H9 (cell line): Measurements from ENCODE around the gene CCNJL. TPM values are rescaled to one million over a fixed set of nuclear protein-coding genes. Genes with fewer than 3 reads are reported as not detected.

Experiments
- DNase-seq: peaks from one replicate; pipeline ENCODE4 v3.0.0-alpha.2; 2017
- H2AFZ ChIP-seq: one replicate; pipeline ENCODE4 v1.6.1; 2013; ENCODE audit warnings: mild to moderate bottlenecking, low read length, control low read depth, moderate library complexity
- H2AK5ac ChIP-seq: 2 replicates; pipeline ENCODE4 v1.6.1; 2013; ENCODE audit warnings: low read length, control low read depth, mixed read lengths; ENCODE audit not compliant: insufficient read length
- H2BK120ac ChIP-seq: one replicate; pipeline ENCODE4 v1.6.1; 2013; ENCODE audit warnings: low read depth, mild to moderate bottlenecking, low read length, control low read depth, inconsistent platforms; ENCODE audit not compliant: poor library complexity, severe bottlenecking
- H2BK12ac ChIP-seq: 2 replicates; pipeline ENCODE4 v1.6.1; 2013; ENCODE audit warnings: low read length, control low read depth, mixed read lengths, low read depth; ENCODE audit not compliant: insufficient read length
- H2BK15ac ChIP-seq: 2 replicates; pipeline ENCODE4 v1.6.1; 2013; ENCODE audit warnings: low read depth, low read length, control low read depth
- H2BK20ac ChIP-seq: one replicate; pipeline ENCODE4 v1.6.1; 2013; ENCODE audit warnings: low read depth, mild to moderate bottlenecking, low read length, control low read depth, inconsistent platforms; ENCODE audit not compliant: poor library complexity, severe bottlenecking
- H2BK5ac ChIP-seq: 2 replicates; pipeline ENCODE4 v1.6.1; 2013; ENCODE audit warnings: low read length, control low read depth, mixed read lengths; ENCODE audit not compliant: insufficient read length
- H3K14ac ChIP-seq: 2 replicates; pipeline ENCODE4 v1.6.1; 2013; ENCODE audit warnings: low read length, control low read depth; ENCODE audit not compliant: insufficient read depth
- H3K18ac ChIP-seq: 2 replicates; pipeline ENCODE4 v1.6.1; 2013; ENCODE audit warnings: low read depth, mild to moderate bottlenecking, mixed read lengths, low read length, control low read depth; ENCODE audit not compliant: insufficient read length
- H3K23ac ChIP-seq: 2 replicates; pipeline ENCODE4 v1.6.1; 2013; ENCODE audit warnings: low read length, control low read depth, mixed read lengths, low read depth; ENCODE audit not compliant: insufficient read length
- H3K23me2 ChIP-seq: 2 replicates; pipeline ENCODE4 v1.6.1; 2013; ENCODE audit warnings: low read depth, mild to moderate bottlenecking, mixed read lengths, low read length, control low read depth; ENCODE audit not compliant: insufficient read length, poor library complexity, severe bottlenecking
- H3K27ac ChIP-seq: 2 replicates; pipeline ENCODE4 v1.5.1; 2013; ENCODE audit warnings: low read length, control low read depth, mixed read lengths, low read depth; ENCODE audit not compliant: insufficient read length
- H3K27me3 ChIP-seq: 2 replicates; pipeline ENCODE4 v1.6.1; 2013; ENCODE audit warnings: low read length, control low read depth, inconsistent platforms; ENCODE audit not compliant: insufficient read depth
- H3K4ac ChIP-seq: 2 replicates; pipeline ENCODE4 v1.6.1; 2013; ENCODE audit warnings: low read depth, mild to moderate bottlenecking, control low read depth, inconsistent platforms, low read length, moderate library complexity
- H3K4me1 ChIP-seq: 2 replicates; pipeline ENCODE4 v1.6.1; 2013; ENCODE audit warnings: low read length, control low read depth, inconsistent platforms; ENCODE audit not compliant: insufficient read depth
- H3K4me2 ChIP-seq: 2 replicates; pipeline ENCODE4 v1.6.1; 2013; ENCODE audit warnings: low read length, control low read depth, mixed read lengths; ENCODE audit not compliant: insufficient read length, insufficient read depth
- H3K56ac ChIP-seq: 2 replicates; pipeline ENCODE4 v1.6.1; 2013; ENCODE audit warnings: low read depth, mild to moderate bottlenecking, mixed read lengths, low read length, control low read depth; ENCODE audit not compliant: insufficient read length
- H3K79me1 ChIP-seq: 2 replicates; pipeline ENCODE4 v1.6.1; 2013; ENCODE audit warnings: low read depth, mild to moderate bottlenecking, moderate library complexity, low read length, control low read depth, inconsistent platforms; ENCODE audit not compliant: insufficient read depth, poor library complexity, severe bottlenecking
- H3K79me2 ChIP-seq: 2 replicates; pipeline ENCODE4 v1.6.1; 2013; ENCODE audit warnings: low read length, control low read depth, inconsistent platforms; ENCODE audit not compliant: insufficient read depth
- H3K9ac ChIP-seq: 2 replicates; pipeline ENCODE4 v1.6.1; 2013; ENCODE audit warnings: low read length, control low read depth, mixed read lengths; ENCODE audit not compliant: insufficient read length; ENCODE audit errors: extremely low read depth
- H3K9me3 ChIP-seq: one replicate; pipeline ENCODE4 v1.6.1; 2013; ENCODE audit warnings: low read depth, low read length, inconsistent platforms; ENCODE audit not compliant: control insufficient read depth
- H3T11ph ChIP-seq: one replicate; pipeline ENCODE4 v1.6.1; 2013; ENCODE audit warnings: mild to moderate bottlenecking, low read length, control low read depth, inconsistent platforms
- H4K20me1 ChIP-seq: one replicate; pipeline ENCODE4 v1.6.1; 2013; ENCODE audit not compliant: control insufficient read depth, insufficient read length, insufficient read depth
- H4K5ac ChIP-seq: 2 replicates; pipeline ENCODE4 v1.6.1; 2013; ENCODE audit warnings: low read depth, mild to moderate bottlenecking, mixed read lengths, low read length, control low read depth; ENCODE audit not compliant: insufficient read length
- H4K8ac ChIP-seq: replicated peaks from 2 replicates; pipeline ENCODE4 v1.6.1; 2013; ENCODE audit warnings: low read length, control low read depth, mixed read lengths, low read depth; ENCODE audit not compliant: insufficient read length
- H4K91ac ChIP-seq: 2 replicates; pipeline ENCODE4 v1.6.1; 2013; ENCODE audit warnings: low read depth, mild to moderate bottlenecking, moderate library complexity, mixed read lengths, low read length, control low read depth; ENCODE audit not compliant: insufficient read length
- H3K27ac Mint-ChIP-seq, 3 experiments: 2 replicates in 2 of 3; 3 replicates in 1 of 3; pipeline ENCODE4 v1.8.0; 2020 to 2021; ENCODE audit warnings: mixed read lengths in 3 of 3, mild to moderate bottlenecking in 1 of 3, moderate library complexity in 1 of 3
- H3K27me3 Mint-ChIP-seq: 2 replicates; pipeline ENCODE4 v1.8.0; 2021; ENCODE audit warnings: low read depth, mild to moderate bottlenecking, moderate library complexity, mixed read lengths
- H3K36me3 Mint-ChIP-seq, 3 experiments: 2 replicates in 2 of 3; 3 replicates in 1 of 3; pipeline ENCODE4 v1.8.0; 2020 to 2021; ENCODE audit warnings: low read depth in 3 of 3, mixed read lengths in 3 of 3; ENCODE audit not compliant: insufficient read depth in 1 of 3
- H3K4me1 Mint-ChIP-seq, 2 experiments: 2 replicates each; pipeline ENCODE4 v1.8.0; 2020; ENCODE audit warnings: mixed read lengths in 2 of 2
- H3K4me3 Mint-ChIP-seq, 2 experiments: 2 replicates in 1 of 2; 3 replicates in 1 of 2; pipeline ENCODE4 v1.8.0; 2020 to 2021; ENCODE audit warnings: mild to moderate bottlenecking in 2 of 2, mixed read lengths in 2 of 2, moderate library complexity in 1 of 2
- H3K9me3 Mint-ChIP-seq, 2 experiments: 2 replicates in 1 of 2; 3 replicates in 1 of 2; pipeline ENCODE4 v1.8.0; 2020; ENCODE audit warnings: mild to moderate bottlenecking in 2 of 2, mixed read lengths in 2 of 2, moderate library complexity in 1 of 2
- WGBS: extraction: QIAGEN DNeasy Blood & Tissue Kit; methylation state at CpG from one replicate; pipeline ENCODE4 v1.1.7; 2013; ENCODE audit warnings: missing lambda C conversion rate, low lambda C conversion rate, mixed read lengths; ENCODE audit not compliant: insufficient read length; ENCODE audit errors: extremely low coverage; 5-methylcytosine and 5-hydroxymethylcytosine counted together
- total RNA-seq: library from RNA; stranded (reverse); gene quantifications from 2 replicates; pipeline ENCODE4 v1.2.1, GENCODE V29; 2021
- TF ChIP-seq, protein P1 (sequence below): fragments of 200-600 bp; sonication (generic); conservative IDR thresholded peaks from 3 replicates; pipeline ENCODE4 v1.8.0; 2021; ENCODE audit warnings: antibody characterized with exemption, mild to moderate bottlenecking

CCNJL gene
- total RNA-seq, 1 experiment from 2014 or later, result 26.9 TPM

DNA sequence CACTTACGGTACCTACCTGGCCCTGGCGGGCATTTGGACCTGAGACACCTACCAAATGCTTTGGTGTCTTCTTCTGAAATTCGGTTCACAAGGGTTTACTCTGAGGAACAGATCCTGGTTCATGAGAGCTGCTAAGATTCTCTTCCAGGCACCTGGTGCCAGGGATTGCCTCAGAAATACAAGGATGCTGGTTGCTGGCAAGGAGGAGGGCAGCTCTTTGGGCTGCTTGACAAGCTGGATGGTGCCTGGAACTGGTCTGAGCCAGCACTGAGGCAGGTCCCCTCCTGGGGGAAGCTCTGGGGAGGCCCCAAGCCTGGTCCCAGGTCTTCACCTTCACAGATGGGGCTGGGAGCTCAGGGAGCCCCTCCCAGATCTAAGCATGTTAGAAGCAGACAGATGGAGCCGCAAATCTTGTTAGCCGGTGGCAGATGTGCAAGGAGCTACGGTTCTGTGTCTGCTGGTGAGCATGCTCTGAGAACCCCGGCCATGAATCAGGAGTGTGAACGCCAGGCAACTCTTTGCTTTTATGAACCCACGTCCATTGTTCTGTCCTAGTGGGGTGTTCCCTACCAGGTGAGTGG lies 66.8 kb downstream of the CCNJL start:
- H3K27me3 Mint-ChIP-seq, result no peaks in the 10 kb centered on the region
- peaks cover 0 to under 1% (median 0%) of the 10 kb centered on the region in 3 experiments; a peak in 1 of 7 replicates for H3K36me3 Mint-ChIP-seq
- no peak overlapping the region for H2BK15ac ChIP-seq
- H4K8ac ChIP-seq, result no peak overlapping the region
- no peak overlapping the region for H3K4me2 ChIP-seq
- H3K27ac ChIP-seq, result no peak overlapping the region
- H4K5ac ChIP-seq, result no peak overlapping the region
- no peaks in the 10 kb centered on the region; the same call in 1 of the 2 replicates for H3K4me1 ChIP-seq
- H3K18ac ChIP-seq, result no peak overlapping the region
- H2BK120ac ChIP-seq, result no peak overlapping the region
- H3K9ac ChIP-seq, result no peak overlapping the region
- no peak overlapping the region for H3K23ac ChIP-seq
- no peak overlapping the region for H2AFZ ChIP-seq
- TF ChIP-seq, protein P1, sequence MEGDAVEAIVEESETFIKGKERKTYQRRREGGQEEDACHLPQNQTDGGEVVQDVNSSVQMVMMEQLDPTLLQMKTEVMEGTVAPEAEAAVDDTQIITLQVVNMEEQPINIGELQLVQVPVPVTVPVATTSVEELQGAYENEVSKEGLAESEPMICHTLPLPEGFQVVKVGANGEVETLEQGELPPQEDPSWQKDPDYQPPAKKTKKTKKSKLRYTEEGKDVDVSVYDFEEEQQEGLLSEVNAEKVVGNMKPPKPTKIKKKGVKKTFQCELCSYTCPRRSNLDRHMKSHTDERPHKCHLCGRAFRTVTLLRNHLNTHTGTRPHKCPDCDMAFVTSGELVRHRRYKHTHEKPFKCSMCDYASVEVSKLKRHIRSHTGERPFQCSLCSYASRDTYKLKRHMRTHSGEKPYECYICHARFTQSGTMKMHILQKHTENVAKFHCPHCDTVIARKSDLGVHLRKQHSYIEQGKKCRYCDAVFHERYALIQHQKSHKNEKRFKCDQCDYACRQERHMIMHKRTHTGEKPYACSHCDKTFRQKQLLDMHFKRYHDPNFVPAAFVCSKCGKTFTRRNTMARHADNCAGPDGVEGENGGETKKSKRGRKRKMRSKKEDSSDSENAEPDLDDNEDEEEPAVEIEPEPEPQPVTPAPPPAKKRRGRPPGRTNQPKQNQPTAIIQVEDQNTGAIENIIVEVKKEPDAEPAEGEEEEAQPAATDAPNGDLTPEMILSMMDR, result no peak
- H4K91ac ChIP-seq, result no peak overlapping the region
- no peak for DNase-seq
- no peaks in the 10 kb centered on the region for H3K79me2 ChIP-seq
- H3K27me3 ChIP-seq, result no peaks in the 10 kb centered on the region
- no peaks in the 10 kb centered on the region for H3K23me2 ChIP-seq
- no peak overlapping the region for H3K4me3 Mint-ChIP-seq
- no peaks in the 10 kb centered on the region for H3K9me3 ChIP-seq
- WGBS, result no CpG with 5 or more reads among the region's 9 CpGs
- no peak overlapping the region for H2AK5ac ChIP-seq
- H3T11ph ChIP-seq, result no peak overlapping the region
- H3K4me1 Mint-ChIP-seq, result peaks cover 10 to 24% of the 10 kb centered on the region in 2 experiments
- H3K79me1 ChIP-seq, result no peaks in the 10 kb centered on the region
- peak overlapping the region; percentile 31 to 63 (median 34); a peak in 4 of 7 replicates for H3K27ac Mint-ChIP-seq
- no peaks in the 10 kb centered on the region for H4K20me1 ChIP-seq
- no peak overlapping the region for H2BK5ac ChIP-seq
- H2BK20ac ChIP-seq, result no peak overlapping the region
- H3K4ac ChIP-seq, result no peak overlapping the region
- no peak overlapping the region for H3K56ac ChIP-seq
- H2BK12ac ChIP-seq, result no peak overlapping the region
- H3K9me3 Mint-ChIP-seq, result no peaks in the 10 kb centered on the region
- H3K14ac ChIP-seq, result no peak overlapping the region
